ENCODE measurements around the gene ZNF18. TPM values are rescaled to one million over a fixed set of nuclear protein-coding genes. Genes with fewer than 3 reads are reported as not detected.

ZNF18 gene
- total and polyA plus RNA-seq, 2 donors (not counting 3 experiments of a cell fraction or from before 2014, with no cell fraction given): 2.3 to 5.8 TPM

DNA sequence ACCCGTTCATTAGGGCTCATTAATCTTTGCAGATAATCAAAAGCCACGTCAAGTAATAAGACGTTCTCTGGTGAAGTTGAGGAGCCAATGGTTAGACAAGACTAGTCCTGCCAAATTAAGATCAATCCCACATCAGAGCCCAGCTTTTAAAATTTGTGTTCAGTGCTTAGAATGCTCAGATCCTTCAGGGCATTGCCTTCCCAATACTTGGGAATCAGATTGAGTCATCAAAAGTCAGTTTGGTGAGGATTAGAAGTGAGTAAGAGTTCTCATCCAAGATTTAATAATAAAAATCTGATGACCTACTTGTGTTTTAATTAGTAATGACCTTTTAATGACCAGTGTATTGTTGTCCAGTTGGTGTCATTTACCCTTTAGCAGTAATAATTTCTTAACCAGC is 43.2 kb upstream of the ZNF18 start:
- no peak overlapping the region for H2AFZ ChIP-seq (ENCODE audit: low read depth, low read length)
- no peak overlapping the region for H3K27ac ChIP-seq (ENCODE audit: insufficient read depth, low read depth, low read length)
- no peak overlapping the region for H3K4me2 ChIP-seq (ENCODE audit: insufficient read depth, low read length)
- H3K4me3 ChIP-seq (replicated peaks in 1 of 3; ENCODE audit: insufficient read depth in 1 of 3, low read depth in 1 of 3, low read length in 3 of 3): no peak overlapping the region
- H3K9me1 ChIP-seq (replicated peaks; ENCODE audit: control insufficient read depth, extremely low read depth, insufficient read depth, low read length): peaks cover 2% of the 10 kb centered on the region
- H3K36me3 ChIP-seq (ENCODE audit: control insufficient read depth in 2 of 2, extremely low read depth in 1 of 2, insufficient read depth in 2 of 2, low read length in 2 of 2): no peaks in the 10 kb centered on the region
- peaks cover 7% of the 10 kb centered on the region for H3K4me1 ChIP-seq (ENCODE audit: control insufficient read depth, extremely low read depth, insufficient read depth, low read length)
- intact Hi-C loops (cut with micrococcal nuclease) (no loop called here), dilution Hi-C loops (cut with MboI; ENCODE audit: extremely low pct_ligation_motif_present, low sequenced_read_pairs) (no loop called here)
- TF ChIP-seq MYC (IDR thresholded peaks at IDR 0.05; ENCODE audit: low read depth, low read length) (no peak), EZH2 (IDR thresholded peaks at IDR 0.05; ENCODE audit: borderline replicate concordance, low read depth, low read length, severe bottlenecking) (no peak), POLR2A (IDR thresholded peaks at IDR 0.05; ENCODE audit: low read depth, low read length) (no peak), POLR2AphosphoS5 (IDR thresholded peaks at IDR 0.05; ENCODE audit: insufficient read depth, low read depth, low read length) (no peak), JUN (IDR thresholded peaks at IDR 0.05; ENCODE audit: borderline replicate concordance, insufficient read depth, insufficient read length, low read depth) (no peak), MAX (IDR thresholded peaks at IDR 0.05; ENCODE audit: insufficient read depth, insufficient read length) (no peak), CTCF (IDR thresholded peaks at IDR 0.05; ENCODE audit: extremely low read depth in 1 of 2, insufficient read depth in 1 of 2, low read depth in 1 of 2, low read length in 2 of 2) (no peak), GATA2 (IDR thresholded peaks at IDR 0.05; ENCODE audit: insufficient read depth, insufficient read length, low read depth, low read length) (no peak), FOS (IDR thresholded peaks at IDR 0.05; ENCODE audit: borderline replicate concordance, insufficient read depth, low read length) (no peak)
- POLR2A ChIA-PET: no interaction called here
- FAIRE-seq (no peak), DNase-seq (ENCODE audit: low read depth, low spot score) (no peak)
- CTCF ChIA-PET: interaction anchor here (1.5 kb wide), 2 partner anchors 19 to 20 kb away, joined by 3 to 4 read pairs; partner anchors contain the start of gene MAP2K4
- H3K9ac ChIP-seq (replicated peaks; ENCODE audit: extremely low read depth, insufficient read depth, low read length): no peak overlapping the region
- no peaks in the 10 kb centered on the region for H3K9me3 ChIP-seq (replicated peaks; ENCODE audit: control insufficient read depth, insufficient read depth, low read length)
- H3K79me2 ChIP-seq (ENCODE audit: control insufficient read depth, insufficient read depth, low read length): peaks cover 36% of the 10 kb centered on the region
- H4K20me1 ChIP-seq (replicated peaks; ENCODE audit: control insufficient read depth, extremely low read depth, insufficient read depth, low read length): peaks cover 8% of the 10 kb centered on the region
- H3K27me3 ChIP-seq (ENCODE audit: control insufficient read depth in 2 of 2, insufficient read depth in 2 of 2, low read length in 2 of 2): no peaks in the 10 kb centered on the region
- BruUV-seq (replicated peaks): no TSS peak
